ENCODE measurements around the gene CDK6. TPM values are rescaled to one million over a fixed set of nuclear protein-coding genes. Genes with fewer than 3 reads are reported as not detected.

Gene CDK6
- total RNA-seq, 1 donor from 2014 or later, result 6.0 TPM

- no peak overlapping the region for H3K4me3 Mint-ChIP-seq
- peaks cover 23% of the 10 kb centered on the region for H3K36me3 Mint-ChIP-seq
- no peak for DNase-seq (ENCODE audit: low spot score)
- Histone ChIP-seq H3K27me3 (no peaks in the 10 kb centered on the region), H3K9ac (no peak overlapping the region), H3F3A (ENCODE audit: low read depth) (peaks cover 7% of the 10 kb centered on the region), H3K4me3 (no peak overlapping the region), H3K4me2 (no peak overlapping the region), H3K79me2 (ENCODE audit: low read depth) (no peaks in the 10 kb centered on the region), H3K9me3 (ENCODE audit: low read depth) (no peaks in the 10 kb centered on the region), H3K27ac (no peak overlapping the region), H2AFZ (replicated peaks) (no peak overlapping the region), H3K36me3 (no peaks in the 10 kb centered on the region), H4K20me1 (ENCODE audit: low read depth) (no peaks in the 10 kb centered on the region), H3K4me1 (peaks cover 12% of the 10 kb centered on the region)
- H3K9me3 Mint-ChIP-seq, result no peaks in the 10 kb centered on the region
- H3K27me3 Mint-ChIP-seq (ENCODE audit: insufficient read depth, low read depth), result no peaks in the 10 kb centered on the region
- peaks cover 13% of the 10 kb centered on the region for H3K4me1 Mint-ChIP-seq
- TF ChIP-seq EZH2 (IDR thresholded peaks at IDR 0.05) (no peak), EZH2phosphoT487 (IDR thresholded peaks at IDR 0.05) (no peak), CTCF (IDR thresholded peaks at IDR 0.05) (no peak)
- no peak overlapping the region for H3K27ac Mint-ChIP-seq
Measured at GRCh38 chr7:92722541-92722940, 113.8 kb downstream of the CDK6 start.

GRCh38 chr7:92720604-92721350 lies 115.6 kb downstream of the CDK6 start:
- Histone ChIP-seq H3F3A (ENCODE audit: low read depth) (peaks cover 7% of the 10 kb centered on the region), H3K27ac (no peak overlapping the region), H3K4me1 (peaks cover 12% of the 10 kb centered on the region), H4K20me1 (ENCODE audit: low read depth) (no peaks in the 10 kb centered on the region), H2AFZ (replicated peaks) (no peak overlapping the region), H3K4me3 (no peak overlapping the region), H3K79me2 (ENCODE audit: low read depth) (no peaks in the 10 kb centered on the region), H3K9me3 (ENCODE audit: low read depth) (no peaks in the 10 kb centered on the region), H3K36me3 (no peaks in the 10 kb centered on the region), H3K9ac (no peak overlapping the region), H3K27me3 (no peaks in the 10 kb centered on the region), H3K4me2 (no peak overlapping the region)
- TF ChIP-seq EZH2 (IDR thresholded peaks at IDR 0.05), result no peak
- no peak for TF ChIP-seq CTCF (IDR thresholded peaks at IDR 0.05)
- no peak for TF ChIP-seq EZH2phosphoT487 (IDR thresholded peaks at IDR 0.05)
- DNase-seq (ENCODE audit: low spot score), result no peak
- Mint-ChIP-seq H3K4me3 (no peak overlapping the region), H3K4me1 (peaks cover 13% of the 10 kb centered on the region), H3K9me3 (no peaks in the 10 kb centered on the region), H3K36me3 (peaks cover 23% of the 10 kb centered on the region), H3K27me3 (ENCODE audit: insufficient read depth, low read depth) (no peaks in the 10 kb centered on the region), H3K27ac (no peak overlapping the region)

- DNase-seq (ENCODE audit: low spot score), result no peak
- Histone ChIP-seq H3K27ac (no peak overlapping the region), H3K36me3 (no peaks in the 10 kb centered on the region), H3K27me3 (no peaks in the 10 kb centered on the region), H3K79me2 (ENCODE audit: low read depth) (no peaks in the 10 kb centered on the region), H3K9me3 (ENCODE audit: low read depth) (no peaks in the 10 kb centered on the region), H3K9ac (no peak overlapping the region), H3K4me3 (no peak overlapping the region), H3K4me1 (no peaks in the 10 kb centered on the region), H2AFZ (replicated peaks) (no peak overlapping the region), H4K20me1 (ENCODE audit: low read depth) (no peaks in the 10 kb centered on the region), H3F3A (ENCODE audit: low read depth) (no peaks in the 10 kb centered on the region), H3K4me2 (no peak overlapping the region)
- no peaks in the 10 kb centered on the region for H3K4me1 Mint-ChIP-seq
- H3K27me3 Mint-ChIP-seq (ENCODE audit: insufficient read depth, low read depth), result no peaks in the 10 kb centered on the region
- no peak overlapping the region for H3K4me3 Mint-ChIP-seq
- TF ChIP-seq EZH2 (IDR thresholded peaks at IDR 0.05) (no peak), EZH2phosphoT487 (IDR thresholded peaks at IDR 0.05) (no peak), CTCF (IDR thresholded peaks at IDR 0.05) (no peak)
- H3K27ac Mint-ChIP-seq, result no peak overlapping the region
- H3K36me3 Mint-ChIP-seq, result peaks cover 11% of the 10 kb centered on the region
- no peaks in the 10 kb centered on the region for H3K9me3 Mint-ChIP-seq
Measured at GRCh38 chr7:92717993-92718716, 118.2 kb downstream of the CDK6 start.

All from neural progenitor cell (in vitro differentiated cells).